Measurements from ENCODE around the gene DHRS13. TPM values are rescaled to one million over a fixed set of nuclear protein-coding genes. Genes with fewer than 3 reads are reported as not detected.

DHRS13 gene
- total and polyA plus RNA-seq, 3 donors from 2014 or later, result 8.7 to 18.6 (median 14.9) TPM

DNA sequence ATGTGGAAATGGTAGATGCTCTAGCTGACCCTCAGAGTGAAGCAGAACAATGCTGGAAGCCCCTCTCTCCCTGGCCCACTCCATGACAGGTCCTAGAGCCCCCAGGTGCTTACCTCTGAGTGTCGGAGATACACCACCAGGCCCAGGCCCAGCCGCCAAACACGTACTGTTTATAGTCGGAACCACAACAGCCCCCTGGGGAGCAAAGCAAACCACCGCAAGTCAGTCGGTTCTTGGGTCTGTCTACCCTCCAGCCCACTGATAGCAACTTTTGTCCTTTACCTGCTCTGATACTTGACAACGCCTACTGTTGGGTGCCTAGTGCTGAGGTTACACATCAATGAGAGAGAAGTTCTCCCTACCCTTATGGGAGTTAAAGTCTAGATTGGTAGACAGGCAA is 14.0 kb downstream of the DHRS13 start:
- intact Hi-C loops (cut with DNase I; ENCODE audit: low total_unique reads), result no loop called here
- Histone ChIP-seq H3K4me3 (no peak overlapping the region), H3K27ac (no peak overlapping the region), H3K36me3 (ENCODE audit: low read depth, missing control alignments) (no peaks in the 10 kb centered on the region), H3K9me3 (no peaks in the 10 kb centered on the region), H3K4me1 (no peaks in the 10 kb centered on the region), H3K27me3 (no peaks in the 10 kb centered on the region)
- WGBS, 2 donors, result 86 to 95% methylated on average over 5 to 7 of the region's 7 CpGs
- no peak for DNase-seq
- TF ChIP-seq POLR2A (IDR thresholded peaks at IDR 0.05), result no peak
- TF ChIP-seq, protein P1, sequence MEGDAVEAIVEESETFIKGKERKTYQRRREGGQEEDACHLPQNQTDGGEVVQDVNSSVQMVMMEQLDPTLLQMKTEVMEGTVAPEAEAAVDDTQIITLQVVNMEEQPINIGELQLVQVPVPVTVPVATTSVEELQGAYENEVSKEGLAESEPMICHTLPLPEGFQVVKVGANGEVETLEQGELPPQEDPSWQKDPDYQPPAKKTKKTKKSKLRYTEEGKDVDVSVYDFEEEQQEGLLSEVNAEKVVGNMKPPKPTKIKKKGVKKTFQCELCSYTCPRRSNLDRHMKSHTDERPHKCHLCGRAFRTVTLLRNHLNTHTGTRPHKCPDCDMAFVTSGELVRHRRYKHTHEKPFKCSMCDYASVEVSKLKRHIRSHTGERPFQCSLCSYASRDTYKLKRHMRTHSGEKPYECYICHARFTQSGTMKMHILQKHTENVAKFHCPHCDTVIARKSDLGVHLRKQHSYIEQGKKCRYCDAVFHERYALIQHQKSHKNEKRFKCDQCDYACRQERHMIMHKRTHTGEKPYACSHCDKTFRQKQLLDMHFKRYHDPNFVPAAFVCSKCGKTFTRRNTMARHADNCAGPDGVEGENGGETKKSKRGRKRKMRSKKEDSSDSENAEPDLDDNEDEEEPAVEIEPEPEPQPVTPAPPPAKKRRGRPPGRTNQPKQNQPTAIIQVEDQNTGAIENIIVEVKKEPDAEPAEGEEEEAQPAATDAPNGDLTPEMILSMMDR (IDR thresholded peaks at IDR 0.05), result no peak

DNA sequence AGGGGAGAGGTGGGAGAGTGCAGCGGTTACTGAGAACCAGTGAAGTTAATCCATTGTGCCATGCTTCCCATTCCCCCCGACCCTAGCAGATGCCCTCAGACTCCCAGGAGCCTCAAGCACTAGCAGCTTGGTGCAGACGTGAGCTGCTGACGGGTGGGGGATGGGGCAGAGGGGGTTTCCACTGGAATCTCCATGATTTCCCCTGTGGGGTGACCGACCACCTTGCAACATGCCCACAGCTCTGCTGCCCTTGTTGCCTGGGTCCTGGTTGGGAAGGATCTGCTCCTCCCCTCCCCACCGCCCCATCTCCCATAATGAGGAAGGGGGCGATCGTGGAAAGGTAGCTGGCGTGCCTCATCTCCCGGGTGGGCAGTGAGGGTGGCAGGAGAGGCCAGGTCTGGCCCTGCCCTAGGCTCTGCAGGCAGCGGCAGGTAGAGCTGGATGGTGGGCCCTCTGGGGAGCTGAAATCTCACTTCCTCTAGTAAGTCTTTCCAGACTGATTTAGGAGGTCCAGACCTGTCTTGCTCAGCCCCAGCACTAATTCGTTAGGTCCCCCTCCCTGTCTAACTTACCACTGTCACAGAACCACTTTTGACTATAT is 14.9 kb downstream of the DHRS13 start:
- 92 to 94% methylated on average over 3 to 12 of the region's 12 CpGs for WGBS, 2 donors
- DNase-seq, result no peak
- TF ChIP-seq, protein P1 (IDR thresholded peaks at IDR 0.05), result no peak
- TF ChIP-seq POLR2A (IDR thresholded peaks at IDR 0.05), result no peak
- Histone ChIP-seq H3K27ac (no peak overlapping the region), H3K9me3 (no peaks in the 10 kb centered on the region), H3K27me3 (no peaks in the 10 kb centered on the region), H3K4me1 (no peaks in the 10 kb centered on the region), H3K4me3 (no peak overlapping the region), H3K36me3 (ENCODE audit: low read depth, missing control alignments) (no peaks in the 10 kb centered on the region)
- intact Hi-C loops (cut with DNase I; ENCODE audit: low total_unique reads), result no loop called here

DNA sequence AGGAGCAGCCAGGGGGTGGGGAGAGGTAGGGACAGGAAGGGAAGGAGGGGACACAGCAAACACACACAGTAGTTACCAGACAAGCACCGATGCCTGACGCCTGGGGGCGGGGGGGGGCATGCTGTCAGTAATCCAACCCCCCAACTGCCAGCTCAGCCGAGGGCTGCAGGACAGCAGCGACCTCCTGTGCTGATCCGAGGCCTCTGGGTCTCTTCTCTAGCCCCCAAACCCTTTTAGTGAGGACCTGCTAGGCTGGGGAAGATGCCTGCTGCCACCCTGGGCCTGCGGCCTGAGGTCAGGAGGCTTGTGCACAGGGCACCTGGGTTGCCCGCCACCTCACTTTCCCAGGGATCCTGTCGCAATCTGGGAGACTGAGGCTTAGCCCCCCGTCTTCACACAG is 16.9 kb downstream of the DHRS13 start:
- no peaks in the 10 kb centered on the region for H3K36me3 ChIP-seq (ENCODE audit: low read depth, missing control alignments)
- H3K27ac ChIP-seq, result no peak overlapping the region
- H3K27me3 ChIP-seq, result no peaks in the 10 kb centered on the region
- no peak for DNase-seq
- TF ChIP-seq, protein P1 (IDR thresholded peaks at IDR 0.05), result no peak
- no peak for TF ChIP-seq POLR2A (IDR thresholded peaks at IDR 0.05)
- no peak overlapping the region for H3K4me3 ChIP-seq
- 91% methylated on average over 8 to 10 of the region's 10 CpGs for WGBS, 2 donors
- H3K9me3 ChIP-seq, result no peaks in the 10 kb centered on the region
- intact Hi-C loops (cut with DNase I; ENCODE audit: low total_unique reads), result no loop called here
- H3K4me1 ChIP-seq, result no peaks in the 10 kb centered on the region

DNA sequence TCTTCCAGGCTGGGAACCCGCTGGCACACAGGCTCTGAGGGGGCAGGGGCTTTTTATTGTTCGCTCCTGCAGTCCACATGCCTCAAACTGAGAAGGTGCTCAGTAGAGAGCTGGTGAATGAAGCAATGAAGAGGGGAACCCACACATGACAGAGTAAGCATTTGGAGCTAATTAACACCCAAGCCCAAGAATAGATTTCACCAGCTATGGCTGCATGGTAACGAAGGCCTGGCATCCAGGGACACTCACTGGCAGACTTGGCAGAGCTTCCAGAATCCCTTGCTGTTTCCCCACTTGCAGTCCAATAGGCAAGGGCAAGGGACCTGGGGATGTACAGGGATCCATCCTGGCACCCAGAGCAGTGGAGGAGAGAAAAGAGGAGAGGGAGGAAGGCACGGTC is 17.5 kb downstream of the DHRS13 start:
- Histone ChIP-seq H3K4me1 (no peaks in the 10 kb centered on the region), H3K4me3 (no peak overlapping the region), H3K27me3 (no peaks in the 10 kb centered on the region), H3K9me3 (no peaks in the 10 kb centered on the region), H3K36me3 (ENCODE audit: low read depth, missing control alignments) (no peaks in the 10 kb centered on the region), H3K27ac (no peak overlapping the region)
- intact Hi-C loops (cut with DNase I; ENCODE audit: low total_unique reads), result no loop called here
- DNase-seq, result no peak
- 90 to 95% methylated on average over 4 of the region's 4 CpGs for WGBS, 2 donors
- no peak for TF ChIP-seq POLR2A (IDR thresholded peaks at IDR 0.05)
- TF ChIP-seq, protein P1 (IDR thresholded peaks at IDR 0.05), result no peak

Data from testis (tissue), 3 donors.